ENCODE data around the gene PSAP.

The PSAP gene

GRCh38 chr10:71844695-71845094, 6.4 kb downstream of the PSAP start:
- DNase-seq (ENCODE audit: low read depth in 2 of 2) = no peak

- DNase-seq (ENCODE audit: low read depth in 2 of 2) = no peak
Measured at GRCh38 chr10:71844084-71844483, 7.0 kb downstream of the PSAP start.

- DNase-seq (ENCODE audit: low read depth in 2 of 2) = no peak
Measured at GRCh38 chr10:71842856-71843686, 8.0 kb downstream of the PSAP start.

GRCh38 chr10:71842422-71842821, 8.6 kb downstream of the PSAP start:
- no peak for DNase-seq (ENCODE audit: low read depth in 2 of 2)

- DNase-seq (ENCODE audit: low read depth in 2 of 2) = no peak
Measured at GRCh38 chr10:71840958-71841335, 10.1 kb downstream of the PSAP start.

- no peak for DNase-seq (ENCODE audit: low read depth in 2 of 2)
Measured at GRCh38 chr10:71840177-71840957, 10.7 kb downstream of the PSAP start.

- no peak for DNase-seq (ENCODE audit: low read depth in 2 of 2)
Measured at GRCh38 chr10:71838264-71839211, 12.5 kb downstream of the PSAP start.

GRCh38 chr10:71837098-71837827, 13.8 kb downstream of the PSAP start:
- DNase-seq (ENCODE audit: low read depth in 2 of 2) = no peak

- no peak for DNase-seq (ENCODE audit: low read depth in 2 of 2)
Measured at GRCh38 chr10:71836596-71836974, 14.5 kb downstream of the PSAP start.

GRCh38 chr10:71835671-71836595, 15.1 kb downstream of the PSAP start:
- no peak for DNase-seq (ENCODE audit: low read depth in 2 of 2)

GRCh38 chr10:71834343-71834674, 16.7 kb downstream of the PSAP start:
- DNase-seq (ENCODE audit: low read depth in 2 of 2) = no peak

GRCh38 chr10:71833451-71834342, 17.4 kb downstream of the PSAP start:
- DNase-seq (ENCODE audit: low read depth in 2 of 2) = no peak

GRCh38 chr10:71832967-71833366, 18.1 kb downstream of the PSAP start:
- no peak for DNase-seq (ENCODE audit: low read depth in 2 of 2)

GRCh38 chr10:71831646-71832552, 19.2 kb downstream of the PSAP start:
- DNase-seq (ENCODE audit: low read depth in 2 of 2) = no peak

- no peak for DNase-seq (ENCODE audit: low read depth in 2 of 2)
Measured at GRCh38 chr10:71830726-71831125, 20.3 kb downstream of the PSAP start.

- DNase-seq (ENCODE audit: low read depth in 2 of 2) = no peak
Measured at GRCh38 chr10:71829896-71830295, 21.2 kb downstream of the PSAP start.

GRCh38 chr10:71829171-71829570, 21.9 kb downstream of the PSAP start:
- DNase-seq (ENCODE audit: low read depth in 2 of 2) = no peak

GRCh38 chr10:71828702-71829101, 22.3 kb downstream of the PSAP start:
- DNase-seq (ENCODE audit: low read depth in 2 of 2) = no peak
